Fibroblast of the conjunctiva (primary cell): ENCODE data around the gene CCDC192.

Source experiments
- DNase-seq: peaks from one replicate; pipeline ENCODE4 v3.0.0-alpha.2; 2010; ENCODE audit warnings: low read depth

The CCDC192 gene

DNA sequence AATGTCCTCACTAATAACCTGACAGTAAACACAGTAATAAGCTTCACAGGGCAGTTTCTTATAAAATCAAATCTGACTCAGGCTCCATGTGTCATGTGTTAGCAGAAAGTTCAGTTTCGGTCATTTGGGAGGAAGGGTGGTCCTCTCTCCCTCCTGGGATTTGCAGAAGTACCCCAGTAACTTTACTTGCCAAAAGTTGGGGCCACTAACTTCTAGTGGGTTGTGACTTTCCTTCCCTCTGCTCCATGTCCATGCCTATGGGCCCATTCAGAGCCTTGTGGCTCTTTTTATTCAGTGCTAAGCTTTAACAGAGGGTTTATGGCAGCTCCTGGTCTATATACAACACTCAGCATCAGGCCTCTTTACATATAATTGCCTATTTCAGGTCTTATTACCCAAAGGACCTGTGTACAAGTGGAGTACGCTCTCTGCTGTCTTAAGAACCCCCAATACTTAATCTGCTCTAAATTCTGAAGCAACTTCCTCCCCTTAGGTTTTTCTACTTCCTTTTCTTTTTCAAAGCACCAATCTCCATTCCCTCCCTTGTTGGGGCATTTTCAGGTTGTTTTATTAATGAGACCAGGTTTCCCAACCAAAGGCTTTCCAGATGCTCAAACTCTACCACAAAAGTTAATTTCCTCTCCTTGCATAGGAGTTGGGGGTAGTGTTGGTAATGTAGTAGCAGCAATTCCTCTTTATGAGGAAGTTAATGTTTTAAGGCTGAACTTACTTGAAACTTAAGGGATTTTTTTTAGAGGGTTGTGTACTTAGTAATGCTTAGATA, 107.7 kb downstream of the CCDC192 start:
- DNase-seq = no peak

DNA sequence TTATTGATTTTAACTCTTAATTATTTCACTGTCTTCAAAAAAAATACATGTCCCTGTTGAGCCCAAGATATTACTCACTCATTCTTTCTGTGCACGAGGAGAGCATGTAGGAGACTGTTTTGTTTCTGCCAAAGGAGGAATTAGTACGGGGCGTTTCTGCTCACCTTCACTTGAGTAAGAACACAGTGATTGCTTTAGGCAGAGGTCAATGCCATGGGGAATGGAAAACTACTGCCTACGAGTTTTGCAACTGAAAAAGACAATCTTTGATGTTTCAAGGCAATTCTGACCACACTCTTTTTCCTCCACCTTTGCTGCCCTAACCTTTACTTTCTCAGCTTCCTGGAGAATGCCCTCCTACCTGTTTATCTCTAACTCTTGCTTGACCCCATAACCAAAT, 109.4 kb downstream of the CCDC192 start:
- DNase-seq = no peak

DNA sequence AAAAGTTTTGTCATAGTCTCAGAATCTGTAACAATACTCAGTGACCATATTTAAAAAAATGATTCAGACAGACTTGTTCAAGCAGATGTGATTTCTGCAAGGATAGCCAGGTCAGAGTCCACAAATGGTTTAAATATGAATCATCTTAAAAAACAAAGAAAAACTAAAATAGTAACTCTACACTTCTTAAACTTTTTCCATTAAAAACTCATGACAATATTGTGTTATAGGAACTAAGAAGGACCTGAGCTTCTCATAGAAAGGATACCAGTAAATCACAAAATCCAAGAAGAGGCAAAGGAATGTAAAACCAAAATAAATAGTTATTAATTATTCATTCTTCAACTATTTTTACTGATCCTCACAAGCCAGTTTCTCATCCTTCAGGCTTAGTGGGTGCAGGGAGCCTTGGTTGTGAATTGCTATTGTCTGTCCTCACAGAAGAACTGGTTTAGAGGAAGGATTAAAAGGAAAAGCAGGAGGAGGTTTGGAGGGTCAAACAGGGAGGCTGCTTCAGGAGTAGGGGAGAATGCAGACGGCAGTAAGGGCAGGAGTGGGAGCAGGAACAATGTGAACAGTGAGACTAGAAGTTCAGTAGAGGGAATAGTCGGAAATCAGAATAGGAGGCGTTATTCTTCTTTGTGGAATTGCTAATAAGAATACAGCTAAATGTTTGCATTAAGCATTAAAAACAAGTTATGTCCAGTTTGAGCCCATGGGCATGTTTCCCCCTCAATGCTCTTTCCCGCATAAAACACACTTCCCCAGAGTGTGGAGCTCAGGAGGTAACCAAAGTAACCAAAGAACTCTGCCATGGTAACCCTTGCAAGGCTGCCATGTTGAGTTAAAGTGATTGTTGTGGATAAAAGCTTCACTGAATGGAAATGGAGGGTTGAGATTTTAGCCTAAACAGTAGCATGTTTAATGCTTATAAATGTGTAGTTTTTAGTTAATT, 110.7 kb downstream of the CCDC192 start:
- peak; percentile 77 for DNase-seq

DNA sequence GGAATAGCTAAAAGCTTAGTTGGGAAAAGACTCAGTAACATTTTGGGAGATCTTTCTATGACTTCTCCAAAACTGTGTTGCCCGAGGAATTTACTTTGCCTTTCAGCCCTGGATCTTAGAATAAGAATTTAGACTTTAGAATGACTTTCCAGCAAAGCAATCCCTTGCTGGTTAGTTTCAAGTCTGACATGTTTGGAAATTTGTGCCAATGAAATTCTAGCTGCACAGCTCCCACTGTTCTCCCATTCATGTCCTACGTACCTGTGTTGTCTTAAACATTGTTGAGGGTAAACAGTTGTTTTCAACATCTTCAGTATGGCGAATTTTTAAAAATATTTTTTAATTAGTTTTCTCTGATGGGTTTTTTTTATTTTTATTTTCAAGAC, 111.4 kb downstream of the CCDC192 start:
- no peak for DNase-seq

DNA sequence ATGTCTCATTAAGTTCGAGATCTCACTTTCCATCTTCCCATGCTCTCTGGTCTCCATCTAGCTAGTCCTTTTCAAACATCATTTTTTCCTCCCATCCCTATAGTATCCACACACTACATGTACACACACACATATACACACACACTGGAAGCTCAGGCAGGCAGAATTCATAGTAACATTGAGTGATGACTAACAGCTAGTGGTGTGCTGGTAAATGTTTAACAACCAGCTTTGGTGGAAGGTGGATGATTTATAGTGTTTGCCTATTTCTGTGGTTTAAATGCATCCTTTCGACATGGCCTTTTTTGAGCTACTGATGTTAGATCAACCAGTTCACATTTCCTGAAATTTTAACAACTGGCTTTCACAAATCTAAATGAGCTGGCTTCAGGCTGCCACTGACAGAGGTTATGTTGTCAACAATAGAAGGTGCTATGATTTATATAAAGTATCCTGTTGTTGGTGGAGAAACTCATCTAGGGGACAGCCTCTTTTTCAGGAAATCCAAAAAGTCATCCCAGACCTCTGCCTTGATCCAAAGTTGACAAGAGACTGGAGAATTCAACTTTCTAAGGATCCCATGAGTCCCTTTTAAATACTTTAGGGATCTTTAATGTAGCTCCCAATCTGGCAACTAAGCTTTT, 117.8 kb downstream of the CCDC192 start:
- DNase-seq = no peak

DNA sequence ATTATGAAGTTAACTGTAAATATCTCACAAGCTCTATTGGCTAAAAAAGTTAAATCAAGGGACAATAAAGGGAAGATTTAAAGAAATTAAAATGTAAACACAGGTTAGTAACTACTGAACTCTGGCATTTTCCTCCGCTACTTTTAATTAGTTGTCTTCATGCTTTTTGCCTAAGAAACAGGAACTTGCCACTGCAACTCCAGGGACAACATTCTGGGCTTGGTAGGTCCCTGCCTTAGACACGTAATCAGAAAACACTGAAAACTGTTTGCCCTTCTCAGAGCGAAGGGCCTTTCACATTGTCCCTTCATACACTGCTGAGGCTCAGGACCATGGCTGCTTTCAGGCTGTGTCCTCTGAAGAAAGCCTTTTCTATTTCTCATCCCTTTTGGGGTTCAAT, 118.7 kb downstream of the CCDC192 start:
- no peak for DNase-seq

DNA sequence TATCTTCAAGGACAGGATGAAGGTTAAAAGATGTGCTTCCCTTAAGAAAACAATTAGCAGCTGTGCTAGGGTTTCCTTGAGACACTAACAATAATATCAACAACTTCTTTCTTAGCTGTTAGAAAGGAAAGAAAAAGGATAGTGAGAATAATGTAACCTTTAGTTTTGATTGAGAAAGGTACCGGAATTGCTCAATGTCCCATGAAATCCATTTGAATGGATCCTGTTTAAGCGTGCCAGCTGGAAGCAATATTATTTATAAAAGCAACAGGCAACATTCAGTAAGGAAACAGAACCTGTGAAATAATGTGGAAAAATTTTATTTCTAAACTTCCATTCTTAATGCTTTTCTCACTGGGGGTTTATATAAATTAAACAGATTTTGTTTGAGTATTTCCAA, 120.9 kb downstream of the CCDC192 start:
- DNase-seq = no peak

DNA sequence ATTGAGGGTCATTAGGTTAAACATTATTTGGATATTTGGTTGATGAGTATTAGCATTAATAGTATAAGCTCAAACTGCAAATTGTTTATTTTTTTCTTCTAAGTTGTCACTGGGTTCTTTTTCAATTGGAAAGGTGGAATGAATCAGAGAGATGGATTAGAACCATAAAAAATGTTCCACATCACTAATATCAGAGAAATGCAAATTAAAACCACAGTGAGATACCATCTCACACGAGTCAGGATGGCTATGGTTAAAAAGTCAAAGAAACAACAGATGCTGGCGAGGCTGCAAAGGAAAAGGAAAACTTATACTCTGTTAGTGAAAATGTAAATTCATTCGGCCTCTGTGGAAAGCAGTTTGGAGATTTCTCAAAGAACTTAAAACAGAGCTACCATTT, 122.8 kb downstream of the CCDC192 start:
- DNase-seq = no peak

DNA sequence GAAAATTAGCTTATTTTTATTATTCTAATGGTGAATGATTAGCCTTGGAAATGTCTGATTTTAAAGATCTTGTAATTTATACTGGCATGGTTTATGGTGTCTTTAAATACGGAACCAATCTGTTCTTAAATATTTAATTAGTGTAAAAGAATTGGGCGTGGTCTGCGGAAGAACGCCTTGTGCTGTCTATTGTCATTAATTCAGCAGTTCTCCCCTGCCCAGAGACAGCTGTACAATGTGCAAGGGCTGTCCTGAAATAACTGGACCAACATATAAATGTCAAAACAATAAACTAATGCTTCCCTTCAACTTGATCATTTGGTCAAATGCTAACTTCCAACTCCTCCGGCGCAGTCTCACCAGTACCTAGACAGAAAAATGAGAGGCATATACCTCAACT, 124.3 kb downstream of the CCDC192 start:
- DNase-seq = no peak

DNA sequence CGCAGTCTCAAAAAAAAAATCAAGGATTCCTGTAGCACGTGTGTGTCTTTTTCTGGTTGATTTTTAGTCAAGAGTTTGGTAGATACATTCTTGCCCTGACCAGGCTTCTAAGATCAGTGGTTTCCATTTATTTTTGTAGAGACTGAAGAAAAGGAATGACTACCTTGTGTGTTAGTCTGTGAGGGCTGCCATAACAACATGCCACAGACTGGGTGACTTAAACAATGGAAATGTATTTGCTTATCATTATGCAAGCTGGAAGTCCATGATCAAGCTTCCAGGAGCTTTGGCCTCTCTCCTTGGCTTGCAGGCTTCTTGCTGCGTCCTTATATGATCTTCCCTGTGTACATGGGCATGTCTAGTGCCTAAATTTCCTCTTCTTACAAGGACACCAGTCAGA, 127.0 kb downstream of the CCDC192 start:
- no peak for DNase-seq

DNA sequence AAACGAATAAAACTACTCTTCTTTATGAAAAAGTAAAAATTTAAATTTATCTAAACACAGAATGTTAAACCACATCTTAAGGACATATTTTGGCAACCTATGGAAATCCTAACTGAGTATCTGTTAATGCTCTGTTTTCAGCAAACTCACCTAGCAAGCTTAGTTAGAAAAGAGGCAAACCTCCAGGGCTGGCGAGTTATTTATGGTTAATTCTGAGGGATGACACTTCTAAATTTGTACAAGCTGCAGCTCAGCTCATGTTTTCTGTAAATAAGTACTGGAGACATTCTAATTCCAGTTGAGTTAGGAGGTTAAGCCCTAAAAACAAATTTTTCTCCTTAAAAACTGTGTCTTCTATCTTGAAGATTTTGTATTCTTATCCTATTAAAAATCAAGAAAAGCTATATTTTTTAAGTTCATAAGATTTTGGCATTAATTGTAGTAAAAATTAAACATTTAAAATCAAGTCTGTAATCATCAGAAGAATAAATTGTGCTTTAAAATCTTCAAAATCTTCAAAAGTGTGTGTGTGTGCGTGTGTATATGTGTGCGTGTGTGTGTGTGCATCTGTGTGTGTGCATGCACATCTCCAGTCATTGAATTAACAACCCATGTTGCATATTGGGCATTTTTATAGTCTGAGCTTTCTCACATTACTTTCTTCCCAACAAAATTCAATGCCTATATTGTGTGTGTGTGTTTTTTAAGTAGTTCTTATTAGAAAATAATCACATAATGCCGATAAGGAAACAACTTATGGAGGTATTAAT, 127.8 kb downstream of the CCDC192 start:
- no peak for DNase-seq

DNA sequence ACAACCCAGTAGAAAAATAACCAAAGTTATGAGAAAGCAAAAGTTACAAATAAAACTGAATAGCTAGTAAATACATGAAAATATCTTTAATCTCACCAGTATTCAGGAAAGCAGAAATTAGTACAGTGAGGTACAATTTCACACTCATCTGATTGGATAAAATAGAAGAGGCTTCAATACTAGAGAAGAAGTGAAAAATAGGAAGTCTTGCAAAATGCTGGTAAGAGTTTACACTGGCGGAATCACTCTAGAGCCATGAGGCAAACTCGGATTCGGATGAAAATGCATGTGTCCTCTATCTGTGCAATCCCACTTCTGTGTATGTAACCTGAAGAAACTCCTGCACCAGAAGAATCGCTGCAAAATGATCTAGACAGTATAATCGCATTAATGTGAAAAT, 128.9 kb downstream of the CCDC192 start:
- DNase-seq = no peak

DNA sequence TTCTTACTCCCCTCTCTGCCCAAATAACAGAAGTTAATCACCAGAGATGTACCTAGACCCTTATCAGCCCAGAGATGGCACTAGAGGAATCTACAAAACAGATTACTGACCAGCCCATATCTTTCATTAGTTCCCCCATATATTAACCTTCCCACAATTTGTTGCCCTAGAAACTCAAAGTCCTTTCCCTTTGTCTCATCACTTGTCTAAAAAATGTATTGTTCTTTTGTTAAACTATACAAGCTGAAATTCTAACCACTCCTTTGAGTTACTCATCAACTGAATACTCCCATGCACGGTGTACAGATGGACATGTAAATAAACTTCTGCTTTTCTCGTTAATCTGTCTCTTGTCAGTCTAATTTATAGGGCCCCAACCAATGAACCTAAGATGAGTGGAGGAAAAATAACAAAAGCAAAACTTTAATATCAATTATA, 130.9 kb downstream of the CCDC192 start:
- DNase-seq = no peak

DNA sequence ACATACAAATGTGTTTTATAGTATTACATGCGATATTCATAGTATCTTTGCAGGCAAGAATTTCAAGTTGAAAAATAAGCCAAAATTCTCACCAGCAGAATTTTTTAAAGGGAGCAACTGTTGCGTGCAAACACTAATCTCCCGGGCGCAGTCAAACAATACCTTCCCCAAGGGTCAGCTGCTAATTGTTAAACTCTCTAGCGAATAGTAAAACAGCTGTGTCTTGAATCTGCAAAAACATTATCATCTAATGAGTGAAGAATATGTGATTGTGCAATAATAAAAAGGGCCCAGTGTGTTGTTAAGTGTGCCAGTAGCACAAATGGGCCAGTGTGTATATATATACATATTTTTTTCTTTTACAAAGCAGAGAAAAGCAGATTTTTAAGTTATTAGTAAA, 131.4 kb downstream of the CCDC192 start:
- no peak for DNase-seq

DNA sequence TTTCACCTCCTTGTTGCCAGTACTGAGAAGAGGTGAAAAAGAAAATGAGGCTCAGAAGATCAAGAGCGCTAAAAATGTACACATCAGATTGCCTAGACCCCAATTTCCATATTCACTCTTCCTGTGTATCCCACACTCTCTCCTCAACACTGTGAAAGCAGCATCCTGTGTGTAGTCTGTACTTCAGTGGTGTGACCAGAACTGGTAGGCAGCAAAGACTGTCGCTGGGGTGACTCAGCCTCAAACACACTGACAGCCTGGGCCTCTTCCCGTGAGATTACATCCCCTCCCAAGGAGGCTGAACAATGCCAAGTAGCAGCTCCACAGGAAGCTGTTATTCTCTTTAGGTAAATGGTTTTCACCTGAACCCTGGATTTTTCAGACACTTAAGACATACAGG, 135.5 kb downstream of the CCDC192 start:
- DNase-seq = no peak

DNA sequence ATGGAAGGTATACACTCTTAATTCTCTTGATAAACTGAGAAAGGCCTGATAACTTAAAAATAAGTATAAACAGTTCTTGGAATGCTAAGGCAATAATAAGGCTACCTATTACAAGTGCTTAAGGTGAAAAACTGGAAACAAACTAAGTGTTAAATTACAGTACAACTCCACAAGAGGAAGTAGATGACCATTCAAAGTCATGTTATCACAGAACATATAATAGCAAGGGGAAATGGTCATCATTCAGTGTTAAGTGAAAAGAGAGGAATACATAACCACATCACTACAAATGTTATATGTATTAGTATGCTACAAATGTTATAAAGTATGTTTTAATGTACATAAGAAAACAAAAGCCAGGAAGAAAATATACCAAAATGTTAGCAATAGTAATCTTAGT, 135.9 kb downstream of the CCDC192 start:
- DNase-seq = no peak

DNA sequence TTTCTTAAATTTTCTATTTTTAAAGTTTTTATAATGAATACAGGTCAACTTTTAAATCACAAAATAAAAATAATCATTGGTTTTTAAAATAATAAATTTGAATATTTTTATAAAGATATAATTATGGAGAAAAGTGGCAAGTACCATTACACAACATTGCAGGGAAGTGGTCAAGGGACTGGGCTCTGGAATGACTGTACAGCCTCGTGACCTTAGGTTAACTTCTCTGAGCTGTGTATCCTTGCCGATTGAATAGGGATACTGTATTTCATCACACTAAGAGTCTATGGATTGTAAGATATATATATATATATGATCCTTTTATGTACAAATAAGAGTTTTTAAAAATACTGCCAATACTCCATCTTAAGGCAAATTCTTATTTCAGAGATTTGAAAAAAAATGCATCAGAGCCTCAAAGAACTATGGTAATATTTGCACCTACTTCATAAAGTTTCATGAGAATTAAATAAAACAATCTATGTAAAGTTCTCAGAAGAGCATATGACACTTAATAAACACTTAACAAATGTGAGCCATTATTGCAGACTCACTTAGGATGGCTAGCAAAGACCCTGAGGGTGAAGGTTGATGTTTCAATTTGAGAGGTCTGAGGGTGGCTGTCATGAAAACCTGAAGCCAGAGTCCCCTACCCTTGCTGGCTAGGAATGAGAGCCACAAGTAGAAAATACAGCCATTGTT, 136.5 kb downstream of the CCDC192 start:
- DNase-seq = no peak

DNA sequence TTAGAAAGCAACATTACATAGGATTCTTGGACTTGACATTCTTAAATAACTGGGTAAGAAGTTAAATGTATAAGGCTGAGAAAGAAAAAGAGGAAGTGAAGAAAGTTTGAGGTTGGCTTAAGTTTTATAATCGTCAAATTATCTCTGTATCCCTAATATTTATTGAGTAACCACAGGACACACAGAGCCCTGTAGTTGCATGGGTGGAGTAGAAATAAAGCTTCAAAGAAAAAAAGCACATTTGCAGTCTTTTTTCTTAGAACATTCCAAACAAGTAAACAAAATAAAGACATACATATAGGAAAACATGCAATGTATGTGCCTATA, 137.0 kb downstream of the CCDC192 start:
- DNase-seq = no peak

DNA sequence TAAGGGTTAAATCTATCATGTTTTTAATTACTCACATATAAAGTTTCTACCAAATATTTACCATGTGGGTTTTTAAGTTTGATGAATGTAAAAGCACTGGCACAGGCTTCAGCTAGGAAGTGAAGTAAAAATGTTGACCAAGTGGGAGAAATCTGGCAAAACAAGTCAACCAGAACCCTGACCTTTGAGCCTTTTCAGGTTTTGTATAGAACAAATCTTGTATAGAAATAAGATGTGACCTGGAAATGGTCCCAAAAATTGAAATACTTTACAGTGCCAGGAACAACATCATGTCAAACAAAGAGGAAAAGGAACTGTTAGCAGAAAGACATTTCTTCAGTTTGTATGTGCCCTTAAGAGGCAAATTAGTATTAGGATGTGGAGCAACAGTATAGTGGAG, 137.6 kb downstream of the CCDC192 start:
- no peak for DNase-seq

DNA sequence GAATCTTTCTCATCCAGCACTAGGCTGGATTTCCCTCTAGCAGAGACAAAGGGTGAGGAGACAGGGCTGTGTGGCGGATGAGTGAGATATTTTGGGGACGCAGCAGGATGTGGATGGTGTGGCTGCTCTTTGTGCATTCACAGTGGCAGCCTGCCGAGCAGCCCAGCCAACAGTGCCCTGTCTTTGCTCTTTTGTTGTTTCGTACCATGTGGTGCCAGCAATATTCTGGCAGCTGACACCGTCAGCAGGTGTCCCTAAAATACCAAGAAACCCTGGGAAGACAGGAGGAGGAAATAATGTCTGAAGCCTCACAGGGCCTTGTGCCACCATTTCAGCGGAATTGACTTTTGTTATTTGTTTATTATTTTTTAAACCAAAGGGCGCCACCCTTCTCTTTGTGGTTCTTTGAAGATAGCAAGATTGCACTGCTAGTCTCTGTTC, 141.4 kb downstream of the CCDC192 start:
- no peak for DNase-seq

DNA sequence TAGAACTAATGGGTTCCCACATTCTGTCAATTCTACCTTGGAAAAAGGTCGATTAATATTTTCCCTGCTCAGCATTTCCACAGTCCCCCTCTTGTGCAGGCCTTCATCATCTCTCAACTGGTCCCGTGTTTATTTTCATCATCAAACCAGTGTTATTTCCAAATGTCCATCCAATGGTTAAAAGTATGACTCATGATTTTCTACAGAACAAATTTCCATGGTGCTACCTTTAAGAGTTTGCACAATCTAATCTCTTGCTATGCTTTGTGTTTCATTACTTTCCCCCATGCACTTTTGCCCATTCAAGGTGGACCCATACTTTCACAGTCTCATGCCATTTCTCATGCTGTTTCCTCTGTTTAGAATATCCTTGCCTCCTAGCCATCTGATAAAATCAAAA, 143.7 kb downstream of the CCDC192 start:
- no peak for DNase-seq
